Measurements from ENCODE around the gene TENM3.

GRCh38 chr4:182532441-182532840 is 289.2 kb downstream of the TENM3 start:
- TF ChIP-seq CTCF (IDR thresholded peaks at IDR 0.05; ENCODE audit: low read length) (no peak), EZH2 (IDR thresholded peaks at IDR 0.05; ENCODE audit: borderline replicate concordance, low read length) (no peak)
